ENCODE results near the gene CA12. TPM values are rescaled to one million over a fixed set of nuclear protein-coding genes. Genes with fewer than 3 reads are reported as not detected.
"Not testable (repeated sequence)": the region's sequence is repeated elsewhere in the genome, so short reads cannot be mapped to it uniquely, and the experiment has no call there.

Gene CA12
- total RNA-seq, 2 experiments from 2014 or later: not detected

DNA sequence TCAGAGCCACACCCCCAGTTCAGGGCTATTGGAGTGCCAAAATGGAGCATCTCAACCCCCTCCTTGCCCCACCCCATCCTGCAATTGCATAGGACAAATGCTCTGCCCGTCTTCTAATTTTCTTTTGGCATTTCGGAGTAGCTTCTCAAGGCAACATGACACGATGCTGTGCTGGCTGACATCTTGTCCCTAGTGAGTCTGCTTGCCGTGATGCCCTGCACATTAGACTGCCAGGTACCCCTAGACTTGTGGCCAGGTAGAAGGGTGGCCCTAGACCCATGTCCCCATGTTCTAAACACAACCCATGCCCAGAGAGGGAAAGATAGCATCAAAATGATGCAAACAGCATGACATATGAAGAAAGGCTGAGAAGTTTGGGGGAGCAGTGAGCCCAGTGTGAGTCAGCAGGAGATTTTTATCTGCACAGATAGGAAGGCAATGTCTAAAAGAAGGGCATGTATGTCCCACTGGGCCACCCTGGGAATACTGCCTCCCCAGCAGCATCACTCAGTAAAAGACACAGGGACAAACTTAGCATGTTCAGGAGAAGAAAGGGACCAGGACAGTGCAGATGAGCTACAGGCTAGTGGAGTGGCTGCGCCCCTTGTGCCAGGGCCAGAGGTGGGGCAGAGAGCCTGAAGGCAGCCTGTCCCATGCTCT is 36.8 kb downstream of the CA12 start:
- ChIA-PET POLR2A (no interaction called here), CTCF (no interaction called here)

DNA sequence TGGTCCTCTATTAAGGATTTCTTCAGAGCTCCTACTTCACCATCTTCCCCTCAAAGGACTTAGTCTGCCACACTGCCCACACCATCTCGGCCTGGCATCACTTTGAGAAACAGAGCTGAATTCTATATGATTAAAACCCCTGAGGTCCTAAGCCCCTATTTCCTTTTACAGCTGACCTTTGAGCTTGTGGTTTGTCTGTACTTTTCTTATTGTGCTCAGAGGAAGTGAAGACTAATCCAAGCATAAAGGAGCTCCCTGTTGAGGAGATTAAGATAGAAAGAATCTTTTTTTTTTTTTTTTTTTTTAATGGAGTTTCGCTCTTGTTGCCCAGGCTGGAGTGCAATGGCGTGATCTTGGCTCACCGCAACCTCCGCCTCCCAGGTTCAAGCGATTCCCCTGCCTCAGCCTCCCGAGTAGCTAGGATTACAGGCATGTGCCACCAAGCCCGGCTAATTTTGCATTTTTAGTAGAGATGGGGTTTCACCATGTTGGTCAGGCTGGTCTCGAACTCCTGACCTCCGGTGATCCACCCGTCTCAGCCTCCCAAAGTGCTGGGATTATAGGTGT is 38.6 kb downstream of the CA12 start:
- POLR2A ChIA-PET: interaction anchor here (0.9 kb wide), 1 partner anchor 45 kb away, joined by 3 read pairs; no protein-coding TSS in a partner anchor
- CTCF ChIA-PET: not testable (repeated sequence)

DNA sequence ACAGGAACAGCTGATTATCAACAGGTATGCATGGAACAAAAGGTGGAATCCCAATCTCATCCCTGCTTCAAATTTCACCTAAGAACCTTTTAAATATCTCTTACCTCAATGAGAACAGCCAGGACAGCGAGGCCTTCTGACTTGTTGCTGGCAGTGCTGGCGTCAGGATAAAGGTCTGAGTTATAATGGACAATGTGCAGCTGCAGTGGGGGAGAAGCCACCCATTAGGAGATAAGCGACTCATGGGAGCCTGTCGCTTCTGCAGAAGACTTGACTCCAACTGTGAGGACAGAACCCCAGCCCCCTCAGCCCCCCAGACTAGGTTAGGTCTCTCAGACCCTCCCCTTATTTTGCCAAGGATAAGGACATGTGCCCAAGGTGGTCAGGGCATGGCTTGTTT is 39.7 kb downstream of the CA12 start:
- CTCF ChIA-PET: no interaction called here

DNA sequence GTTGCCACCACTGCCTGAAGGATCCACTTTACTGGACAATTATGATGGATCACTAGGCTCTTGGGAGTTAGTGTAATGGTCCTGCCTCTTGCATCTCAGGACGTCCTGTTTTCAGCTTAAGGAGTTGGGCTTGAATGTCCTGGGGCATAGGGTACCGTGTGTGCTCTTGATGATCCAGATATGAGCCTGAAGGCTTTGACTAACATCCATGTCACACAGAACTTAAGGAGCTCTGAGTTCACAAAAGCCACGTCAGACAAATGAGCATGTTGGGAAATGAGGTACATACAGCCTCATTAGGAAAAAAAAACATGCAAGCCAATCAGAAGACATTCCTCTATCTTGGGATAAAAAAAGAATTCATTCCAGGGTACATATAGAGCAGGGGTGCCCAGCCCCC is 40.8 kb downstream of the CA12 start:
- ChIA-PET CTCF (interaction anchor here (1.1 kb wide), 1 partner anchor 19 kb away, joined by 3 read pairs; no protein-coding TSS in a partner anchor), POLR2A (interaction anchor here (0.7 kb wide), 1 partner anchor 227 kb away, joined by 3 read pairs; no protein-coding TSS in a partner anchor)

More for the DNA sequence above, 39.7 kb downstream of the CA12 start:
- POLR2A ChIA-PET: no interaction called here

DNA sequence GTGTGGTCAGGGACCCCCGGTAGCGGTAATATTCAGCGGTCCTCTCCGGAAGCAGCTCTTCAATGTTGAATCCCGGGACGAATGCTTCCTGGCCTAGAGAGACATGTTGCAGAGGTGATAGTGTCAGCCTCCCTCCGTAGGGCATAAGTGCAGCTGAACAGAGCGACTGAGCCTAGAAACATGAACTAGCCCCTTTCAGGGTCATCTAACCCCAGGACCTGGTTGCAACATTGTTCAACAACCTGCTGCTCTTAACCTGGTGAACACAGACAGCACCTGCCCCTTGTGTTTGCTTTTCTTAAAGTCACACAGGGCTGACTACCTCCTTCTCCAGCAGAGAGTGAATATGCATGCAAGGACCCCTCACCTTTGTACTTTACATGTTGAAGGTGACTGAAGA is 41.3 kb downstream of the CA12 start:
- ChIA-PET POLR2A (no interaction called here), CTCF (interaction anchor here (1.1 kb wide), 1 partner anchor 19 kb away, joined by 3 read pairs; no protein-coding TSS in a partner anchor)

DNA sequence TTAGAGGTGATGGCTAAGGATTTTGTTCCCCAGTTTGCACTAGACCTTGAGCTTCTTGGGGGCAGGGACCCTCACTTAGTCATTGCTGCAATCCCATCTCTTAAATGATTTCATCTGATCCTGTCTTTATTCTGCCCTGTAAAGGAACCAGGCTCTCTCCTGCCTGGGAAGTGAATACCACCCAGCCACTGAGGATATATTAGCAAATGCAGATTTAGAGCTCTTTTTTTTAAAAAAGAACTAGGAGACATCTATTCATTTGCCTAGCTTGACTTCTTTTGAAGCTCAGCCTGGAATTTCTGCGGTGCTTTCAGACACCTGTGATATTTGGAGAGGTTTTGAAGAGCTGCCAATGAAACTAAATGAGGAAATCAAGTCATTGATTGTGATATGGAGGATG is 41.8 kb downstream of the CA12 start:
- CTCF ChIA-PET: no interaction called here
- POLR2A ChIA-PET: no interaction called here

DNA sequence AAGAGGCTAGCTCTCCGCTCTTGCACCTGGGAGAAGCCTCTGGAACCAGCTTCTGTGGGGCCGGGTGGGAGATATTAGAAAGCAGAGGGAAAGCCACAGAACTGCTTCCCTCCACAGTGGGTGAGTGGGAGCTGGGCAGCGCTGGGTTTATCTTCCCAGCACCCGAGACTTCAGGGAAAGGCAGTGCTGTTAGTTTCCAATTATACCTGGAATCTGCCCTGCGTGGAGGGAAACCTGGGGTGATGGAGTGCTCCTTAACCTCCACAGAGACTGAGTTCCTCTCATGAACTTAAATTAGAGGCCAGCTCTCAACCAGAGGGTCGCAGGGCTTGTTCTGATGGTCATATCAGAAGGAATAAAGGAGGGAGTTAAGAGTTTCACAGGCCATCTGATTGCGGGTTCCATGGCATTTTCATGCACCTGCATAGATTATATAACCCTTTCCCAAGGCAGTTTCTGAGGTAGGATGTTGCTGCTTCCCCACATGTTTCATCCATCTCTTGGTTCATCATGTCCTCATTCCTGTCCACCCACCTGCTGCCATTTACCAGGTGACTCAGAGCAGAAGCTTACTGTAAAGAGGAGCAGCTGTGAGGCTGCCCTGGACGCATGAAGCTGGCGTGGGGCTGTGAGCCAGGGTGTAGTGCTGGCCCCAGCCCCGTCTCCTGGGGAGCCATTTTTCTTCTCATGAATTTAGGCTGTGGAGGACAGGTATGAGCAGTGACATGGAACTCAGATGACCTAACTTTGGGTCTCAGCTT is 42.5 kb downstream of the CA12 start:
- ChIA-PET POLR2A (no interaction called here), CTCF (no interaction called here)

DNA sequence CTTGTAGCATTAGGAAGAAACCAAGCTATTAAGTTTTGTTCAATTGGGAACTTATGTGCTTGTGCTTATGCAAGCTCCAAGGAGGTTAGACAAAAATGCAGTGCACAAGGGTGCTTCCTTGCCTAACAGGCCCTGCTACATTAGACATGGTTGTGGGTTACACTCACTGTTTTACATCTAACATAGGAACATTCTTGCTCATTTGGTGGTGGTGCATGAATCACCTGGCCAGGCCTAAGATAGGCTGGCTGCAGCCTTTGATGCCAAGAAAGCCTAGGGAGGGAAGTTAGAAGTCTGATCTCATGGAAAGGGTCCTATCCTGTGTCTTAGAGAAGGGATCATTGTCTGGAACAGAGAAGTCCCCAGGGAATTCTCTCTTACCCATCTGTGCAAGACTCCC is 43.5 kb downstream of the CA12 start:
- POLR2A ChIA-PET: no interaction called here
- CTCF ChIA-PET: no interaction called here

DNA sequence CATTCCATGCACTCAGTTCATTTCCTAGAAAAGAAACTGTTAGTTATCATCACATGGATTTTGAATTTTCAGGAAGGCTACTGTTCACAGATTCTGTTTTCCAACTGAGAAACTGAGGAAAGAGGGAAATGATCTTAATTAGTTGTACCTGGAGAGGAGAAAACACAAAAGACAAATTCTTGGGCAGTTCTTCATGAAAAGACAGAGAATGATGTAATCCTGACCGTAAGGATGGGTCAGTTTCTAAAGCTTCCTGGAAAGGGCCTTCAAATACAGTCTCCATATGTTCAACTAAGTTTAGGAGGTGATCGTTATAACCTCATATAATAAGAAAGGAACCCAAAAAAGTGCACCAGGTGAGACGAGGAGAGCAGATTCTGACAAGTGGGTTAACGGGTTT is 44.6 kb downstream of the CA12 start:
- CTCF ChIA-PET: no interaction called here
- POLR2A ChIA-PET: no interaction called here

DNA sequence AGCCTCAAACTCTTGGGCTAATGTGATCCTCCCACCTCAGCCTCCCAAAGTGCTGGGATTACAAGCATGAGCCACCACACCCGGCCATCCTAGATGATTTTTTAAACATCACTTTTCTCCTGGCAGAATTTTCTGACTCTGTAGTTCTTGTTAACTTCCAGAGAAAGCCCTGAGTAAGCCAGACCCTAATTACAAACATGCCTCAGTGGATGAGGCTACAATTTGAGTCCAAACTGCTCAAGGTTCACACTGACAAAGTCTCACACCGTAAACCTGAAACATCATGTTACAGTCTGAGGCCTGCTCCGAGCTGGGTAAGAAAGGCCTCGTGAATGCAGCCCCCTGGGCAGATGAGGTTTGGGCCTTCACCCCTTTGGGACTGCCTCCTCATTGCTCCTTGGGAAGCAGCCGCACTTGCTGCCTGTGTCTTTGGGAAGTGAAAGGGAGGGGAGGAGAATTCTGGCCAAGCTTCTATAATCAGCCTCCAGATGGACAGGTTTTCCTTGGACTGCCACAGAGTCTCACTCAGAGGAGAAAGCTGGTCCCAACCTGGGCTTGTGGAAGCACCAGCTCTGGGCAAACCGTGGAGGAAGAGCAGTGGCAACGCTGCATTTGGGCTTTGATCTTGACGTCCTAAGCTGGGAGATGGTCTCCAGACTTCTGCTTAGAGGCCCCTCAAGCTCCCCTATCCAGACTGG is 46.0 kb downstream of the CA12 start:
- ChIA-PET POLR2A (no interaction called here), CTCF (interaction anchor here (0.7 kb wide), 1 partner anchor 135 kb away, joined by 3 read pairs; no protein-coding TSS in a partner anchor)

DNA sequence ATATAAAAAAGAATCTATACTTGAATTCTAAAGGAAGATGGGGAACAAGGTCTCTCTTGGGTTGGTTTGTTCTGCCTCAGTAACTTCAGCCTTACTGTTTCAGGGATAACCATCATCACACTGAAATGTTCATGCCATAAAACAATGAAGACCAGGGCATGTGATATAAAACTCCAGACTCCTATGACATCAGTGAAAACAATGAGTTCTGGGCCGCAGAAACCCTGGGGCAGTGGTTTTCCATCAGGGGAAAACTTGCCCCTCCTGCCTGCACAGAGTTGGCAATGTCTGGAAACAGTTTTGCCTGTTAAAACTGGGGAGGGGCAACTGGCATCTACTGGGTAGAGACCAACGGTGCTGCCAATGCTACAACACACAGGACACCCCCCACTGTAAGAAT is 46.8 kb downstream of the CA12 start:
- CTCF ChIA-PET: no interaction called here
- POLR2A ChIA-PET: no interaction called here

DNA sequence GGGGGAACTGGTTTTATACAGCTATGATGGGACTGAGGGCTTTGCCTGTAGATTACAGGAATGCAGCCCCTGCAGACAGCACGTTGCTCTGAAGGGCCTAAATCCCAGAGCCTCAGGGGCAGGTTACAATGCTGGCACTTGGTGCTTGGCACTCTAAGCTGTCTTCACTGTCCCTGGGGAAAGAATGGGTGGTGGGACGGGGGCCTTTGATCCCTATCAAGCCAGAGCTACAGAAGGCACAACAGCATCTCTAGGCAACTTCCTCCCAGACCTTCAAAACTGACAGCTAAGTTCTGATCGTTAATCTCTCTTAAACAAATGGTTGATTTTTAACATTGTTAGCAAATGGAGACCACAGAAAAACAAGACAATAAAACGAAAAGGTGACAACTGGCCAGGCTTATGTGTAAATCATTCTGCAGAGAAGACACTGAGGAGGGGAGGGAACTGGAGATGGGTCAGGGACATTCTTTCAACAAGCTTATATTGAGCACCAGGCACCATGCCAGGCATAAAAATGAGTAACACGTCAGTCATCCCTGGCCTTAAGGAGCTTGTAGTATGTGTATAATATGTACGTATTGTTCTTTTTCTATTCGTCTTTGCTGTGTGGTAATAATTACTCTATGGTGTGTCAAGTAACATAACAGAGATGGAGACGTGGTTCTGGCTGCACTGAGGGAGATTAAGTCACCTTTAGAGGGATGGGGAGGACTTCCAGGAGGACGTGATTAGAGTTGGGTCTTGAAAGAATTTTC is 49.1 kb downstream of the CA12 start:
- CTCF ChIA-PET: no interaction called here
- POLR2A ChIA-PET: no interaction called here

DNA sequence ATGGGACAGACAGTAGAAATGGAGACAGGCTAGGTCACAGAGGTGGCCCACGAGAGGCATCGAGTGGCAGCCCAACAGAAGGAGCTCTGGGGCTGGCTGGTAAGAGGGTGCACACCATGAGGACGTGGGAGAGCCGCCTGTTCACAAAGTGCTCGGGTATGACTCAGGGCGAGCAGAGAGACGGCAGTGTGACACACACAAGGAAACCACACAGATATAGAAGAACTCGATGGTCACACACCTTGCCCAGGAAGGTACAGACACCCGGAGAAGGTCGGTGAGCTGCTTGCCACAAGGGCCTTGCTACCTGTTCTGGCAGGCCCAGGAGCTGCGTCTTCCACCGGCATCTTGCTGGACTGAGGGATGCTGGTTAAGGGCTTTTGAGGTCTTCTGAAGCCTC is 50.2 kb downstream of the CA12 start:
- CTCF ChIA-PET: interaction anchor here (0.6 kb wide), 1 partner anchor 1319 kb away, joined by 3 read pairs; no protein-coding TSS in a partner anchor
- POLR2A ChIA-PET: no interaction called here

DNA sequence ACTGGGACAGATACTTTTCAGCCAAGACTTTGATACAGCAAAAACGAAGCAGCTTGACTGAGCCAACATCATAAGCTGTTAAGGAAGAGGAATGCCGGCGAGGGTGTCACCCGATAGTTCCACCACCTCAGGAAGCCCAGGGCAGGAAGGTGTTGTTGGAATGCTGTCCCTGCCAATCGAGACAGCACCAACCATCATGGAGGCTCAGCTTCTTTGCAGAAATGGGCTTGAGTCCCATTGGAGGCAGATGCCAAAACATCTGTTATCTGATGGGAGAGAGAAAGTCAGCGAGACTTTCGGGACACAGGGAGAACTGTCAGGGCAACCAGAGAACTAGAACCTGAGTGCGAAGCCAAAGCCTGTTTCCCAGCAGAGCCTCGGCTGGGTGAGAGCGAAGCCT is 50.7 kb downstream of the CA12 start:
- POLR2A ChIA-PET: no interaction called here
- CTCF ChIA-PET: no interaction called here

DNA sequence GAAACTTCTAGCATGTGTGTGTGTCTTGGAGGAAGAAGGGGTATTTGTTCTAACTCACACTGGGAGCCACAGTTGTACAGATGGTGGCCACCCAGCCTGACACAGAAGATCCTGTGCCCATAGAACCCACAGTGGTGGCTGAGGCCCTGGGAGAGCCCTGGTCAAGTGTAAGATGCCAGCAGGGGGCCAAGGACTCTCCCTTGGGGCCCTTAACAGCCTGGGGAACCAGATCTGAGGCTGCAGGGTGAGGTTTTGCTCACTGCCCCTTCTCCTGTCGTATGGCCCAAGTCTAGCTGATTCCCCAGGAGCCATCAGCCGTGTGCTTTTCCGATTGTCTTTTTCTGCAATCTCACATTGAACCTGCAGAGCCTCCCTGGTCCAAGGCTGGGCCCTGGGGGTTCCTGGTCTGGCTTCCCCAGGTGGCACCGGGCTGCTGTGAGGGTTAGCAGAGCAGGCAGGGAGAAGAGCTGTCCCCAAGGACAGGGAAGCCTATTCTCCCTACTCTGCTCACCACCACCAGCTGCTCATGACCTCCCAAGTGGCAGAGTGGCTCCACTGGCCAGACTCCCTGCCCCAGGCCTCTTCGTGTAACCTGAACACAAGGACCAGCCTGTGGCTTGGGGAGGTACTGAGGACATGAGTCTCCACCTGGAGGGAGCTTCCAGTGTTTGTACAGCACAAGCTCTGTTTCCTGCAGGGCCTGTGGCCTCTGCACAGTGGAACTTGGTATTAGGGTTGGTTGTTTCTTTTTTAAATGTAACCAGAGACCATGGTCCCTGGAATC is 51.9 kb downstream of the CA12 start:
- ChIA-PET POLR2A (no interaction called here), CTCF (no interaction called here)

DNA sequence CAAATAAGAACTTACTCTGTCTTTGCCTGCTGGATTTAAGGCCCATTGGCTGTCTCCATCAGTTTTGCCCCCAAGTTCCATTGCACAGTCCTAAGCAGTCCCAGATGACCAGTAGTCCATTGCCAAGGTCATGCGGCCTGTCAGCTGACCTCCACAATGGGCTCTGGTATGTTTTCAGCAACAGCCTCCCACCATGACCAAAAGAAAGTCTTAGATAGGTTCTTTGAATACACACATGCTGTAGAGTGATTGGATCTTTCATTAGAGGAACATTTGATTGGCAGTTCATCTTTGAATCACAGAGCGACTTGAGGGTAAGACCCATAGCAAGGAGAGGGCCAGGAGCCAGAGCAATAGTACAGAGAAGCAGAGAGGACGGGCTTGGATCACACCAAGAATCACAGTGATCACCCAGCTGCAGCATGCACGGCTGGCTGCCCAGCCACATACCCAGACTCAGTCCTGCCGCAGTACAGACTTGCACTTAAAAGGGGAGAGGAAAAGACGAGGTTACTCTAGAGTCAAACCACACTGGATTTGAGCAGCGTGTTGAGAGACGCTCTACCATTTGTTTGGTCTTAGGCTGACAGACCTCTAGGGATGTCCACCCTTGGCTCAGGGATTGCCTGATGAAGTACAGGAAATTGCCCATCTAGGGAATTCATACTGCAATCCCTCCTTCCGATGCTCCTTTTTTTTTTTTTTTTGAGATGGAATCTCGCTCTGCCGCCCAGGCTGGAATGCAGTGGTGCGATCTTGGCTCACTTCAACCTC is 53.8 kb downstream of the CA12 start:
- POLR2A ChIA-PET: no interaction called here
- CTCF ChIA-PET: interaction anchor here (1.1 kb wide), 1 partner anchor 37 kb away, joined by 3 read pairs; no protein-coding TSS in a partner anchor

DNA sequence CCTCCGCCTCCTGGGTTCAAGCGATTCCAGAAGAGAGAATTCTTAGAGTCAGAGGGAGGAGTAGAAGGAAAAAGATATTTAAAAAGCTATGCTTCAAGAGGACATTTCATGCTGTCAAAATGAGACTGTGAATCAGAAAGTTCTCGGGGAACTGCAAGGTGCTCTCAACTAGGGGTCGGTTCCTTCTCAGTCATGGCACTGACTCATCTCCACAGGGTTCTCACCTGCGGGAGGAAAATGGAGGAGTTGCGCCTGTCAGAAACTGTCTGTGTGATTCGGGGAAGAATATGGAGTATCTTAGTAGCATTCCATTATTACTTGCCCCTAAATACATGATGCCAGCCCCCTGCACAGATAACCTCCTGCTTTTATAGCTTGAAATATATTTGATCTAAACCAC is 56.9 kb downstream of the CA12 start:
- CTCF ChIA-PET: no interaction called here
- POLR2A ChIA-PET: no interaction called here

DNA sequence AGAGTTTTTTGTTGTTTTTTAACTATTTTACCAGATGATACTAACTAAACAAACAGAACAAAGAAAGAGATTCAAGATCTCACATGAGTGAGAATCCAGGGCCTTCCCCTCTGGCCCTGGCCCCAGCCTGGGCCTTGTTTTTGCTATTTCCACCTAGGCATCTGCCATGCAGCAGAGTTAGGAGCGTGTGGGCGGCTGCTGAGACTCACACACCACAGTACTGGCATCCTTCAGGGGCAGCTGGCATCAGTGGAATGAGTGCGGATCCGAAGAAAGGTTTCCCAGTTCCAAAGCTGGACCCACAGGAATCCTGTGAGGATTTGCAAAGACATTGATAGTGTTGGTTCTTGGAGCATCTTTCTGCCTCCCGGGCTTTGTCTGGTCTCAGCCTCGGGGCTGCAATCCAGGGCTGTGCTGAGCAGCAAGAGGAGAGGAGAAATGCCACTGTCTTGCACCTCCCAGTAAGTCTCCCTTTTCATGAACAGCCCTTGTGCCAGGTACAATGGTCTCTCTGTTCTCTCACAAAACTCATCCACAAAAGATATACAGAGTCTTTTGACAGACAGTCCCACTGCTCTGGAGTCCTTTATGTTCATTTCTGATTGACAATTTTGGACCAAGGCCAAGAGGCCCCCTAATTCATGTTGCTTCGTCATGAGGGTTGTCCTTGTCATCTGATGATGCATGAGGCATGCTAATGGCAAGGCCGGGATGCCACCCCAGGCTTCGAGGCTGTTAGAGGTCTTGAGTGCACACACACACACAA is 57.7 kb downstream of the CA12 start:
- ChIA-PET POLR2A (no interaction called here), CTCF (no interaction called here)

All from activated CD8-positive, alpha-beta memory T cell treated with anti-CD3 and anti-CD28 coated beads for 36 hours (primary cell).